Stimulated activated CD4-positive, alpha-beta T cell treated with anti-CD3 and anti-CD28 coated beads, TNF-alpha, amount 100 ng/mL, for 24 hours (primary cell): ENCODE measurements around the gene FAM149B1.
"Not testable (repeated sequence)": the region's sequence is repeated elsewhere in the genome, so short reads cannot be mapped to it uniquely, and the experiment has no call there.

Experiments
- DNase-seq, 3 experiments: peaks; one replicate each; pipeline ENCODE4 v3.0.0-alpha.2; 2020; ENCODE audit warnings: low read depth in 3 of 3

Gene FAM149B1

DNA sequence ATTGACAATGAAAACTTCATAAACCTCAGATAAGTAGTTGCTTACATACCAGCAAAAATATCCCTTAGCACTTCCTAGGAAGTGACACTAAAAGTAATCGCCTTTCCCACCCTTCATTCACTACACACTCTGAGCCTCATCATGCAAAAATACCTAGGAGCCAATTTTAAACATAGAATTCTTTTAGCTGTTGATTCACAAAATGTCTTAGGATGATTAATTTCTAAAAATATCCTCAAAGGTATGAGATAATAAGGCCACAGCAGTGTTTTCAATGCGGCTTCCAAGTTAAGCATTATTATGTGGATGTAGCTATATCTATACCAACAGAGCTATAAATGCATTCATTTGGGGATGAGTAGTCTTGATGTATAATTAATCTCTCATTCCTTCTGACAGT lies 66.0 kb downstream of the FAM149B1 start:
- DNase-seq, result no peak

DNA sequence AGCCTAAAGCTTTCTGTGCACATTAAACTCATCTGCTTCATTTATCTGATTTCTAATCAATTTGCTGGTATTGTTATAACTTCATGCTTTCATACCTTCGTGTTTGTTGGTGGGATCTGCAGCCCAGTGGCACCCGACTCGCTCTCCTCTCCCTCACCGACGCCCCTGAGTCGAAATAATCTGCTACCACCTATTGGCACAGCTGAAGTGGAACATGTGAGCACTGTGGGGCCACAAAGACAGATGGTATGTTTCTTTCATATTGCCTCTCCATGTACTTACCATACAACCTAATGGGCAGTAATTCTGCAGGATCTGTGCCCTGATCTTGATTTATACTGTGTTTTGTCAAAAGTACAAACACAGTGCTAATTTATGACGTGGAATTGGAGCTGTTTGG lies 66.8 kb downstream of the FAM149B1 start:
- no peak for DNase-seq

DNA sequence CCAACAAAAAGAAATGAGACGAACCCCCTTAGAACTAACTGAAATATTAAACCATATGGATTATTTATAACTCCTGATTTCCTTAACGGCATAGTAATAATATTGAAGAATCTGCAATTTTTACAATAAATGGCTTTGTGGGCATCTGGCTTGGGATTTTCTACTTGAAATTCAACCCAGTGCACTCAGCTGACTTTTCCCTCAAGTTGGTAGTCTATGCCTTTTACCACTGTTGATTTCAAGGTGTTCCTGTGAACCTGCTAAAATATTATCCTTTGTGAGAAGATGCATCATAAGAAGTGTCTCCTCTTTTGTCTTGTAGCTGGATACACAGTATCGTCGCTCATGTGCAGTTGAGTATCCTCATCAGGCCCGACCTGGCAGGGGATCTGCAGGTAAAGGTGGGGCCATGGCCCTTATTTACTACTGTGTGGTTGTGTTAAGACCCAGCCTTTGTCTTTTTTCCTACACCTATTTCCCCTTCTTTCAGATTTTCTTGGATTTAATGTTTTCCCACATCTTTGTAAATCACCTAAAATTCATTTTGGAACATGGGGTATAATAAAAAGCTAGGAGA lies 71.2 kb downstream of the FAM149B1 start:
- no peak for DNase-seq

DNA sequence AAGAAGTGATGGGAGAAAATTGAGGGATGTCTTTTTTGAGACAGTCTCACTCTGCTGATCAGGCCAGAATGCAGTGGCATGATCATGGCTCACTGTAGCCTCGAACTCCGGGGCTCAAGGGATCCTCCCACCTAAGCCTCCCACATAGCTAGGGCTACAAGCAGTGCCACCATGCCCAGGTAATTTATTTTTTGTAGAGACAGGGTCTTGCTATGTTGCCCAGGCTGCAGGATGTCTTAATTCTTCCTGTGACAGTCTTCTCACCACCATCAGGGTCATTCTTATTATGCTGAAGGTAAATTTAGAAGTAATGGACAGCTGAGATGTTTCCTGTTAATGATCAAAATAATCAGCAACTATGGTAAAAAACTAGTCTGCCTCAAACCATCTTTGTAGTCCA lies 72.0 kb downstream of the FAM149B1 start:
- no peak for DNase-seq

DNA sequence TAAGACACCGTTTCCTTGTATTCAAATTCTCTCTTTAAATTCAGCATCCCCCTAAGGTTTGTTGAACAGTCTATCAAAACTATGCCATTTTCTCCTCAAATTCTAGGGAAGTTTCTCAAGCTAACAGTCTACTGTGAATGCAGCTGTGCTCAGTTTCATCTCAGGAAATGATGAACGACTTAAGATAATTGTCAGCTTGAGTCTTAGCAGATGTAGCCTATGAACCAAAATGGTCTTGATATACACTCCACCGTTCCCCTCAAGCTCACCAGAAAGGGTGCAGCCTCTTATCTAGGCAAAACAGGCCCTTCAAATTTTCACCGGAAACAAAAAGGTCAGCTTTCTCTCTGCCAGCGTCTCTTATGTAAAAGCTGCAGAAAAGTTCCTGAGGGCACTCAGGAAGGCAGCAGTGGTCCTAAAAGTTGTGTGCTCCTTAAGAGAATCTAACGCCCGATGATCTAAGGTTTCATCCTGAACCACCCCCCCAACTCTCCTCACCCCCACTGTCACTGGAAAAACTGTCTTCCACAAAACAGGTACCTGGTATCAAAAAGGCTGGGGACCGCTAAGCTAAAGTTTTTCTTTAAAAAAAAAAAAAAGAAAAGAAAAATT lies 77.1 kb downstream of the FAM149B1 start:
- DNase-seq, result no peak

DNA sequence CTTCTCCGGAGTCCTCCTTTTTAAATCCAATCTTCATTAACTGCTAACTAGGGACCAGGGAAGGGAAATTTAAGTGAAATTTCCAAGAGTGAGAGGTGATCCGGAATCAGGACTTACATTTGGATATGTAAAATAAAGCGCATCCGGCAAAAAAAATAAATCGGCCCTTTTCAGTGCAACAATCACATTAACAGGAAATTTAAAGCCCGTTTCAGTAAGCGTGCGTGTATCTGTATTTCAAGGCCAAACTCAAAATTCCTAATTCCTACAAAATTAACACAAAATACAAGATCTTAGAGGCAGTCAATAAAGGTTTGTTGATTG lies 78.4 kb downstream of the FAM149B1 start:
- DNase-seq, result no peak

DNA sequence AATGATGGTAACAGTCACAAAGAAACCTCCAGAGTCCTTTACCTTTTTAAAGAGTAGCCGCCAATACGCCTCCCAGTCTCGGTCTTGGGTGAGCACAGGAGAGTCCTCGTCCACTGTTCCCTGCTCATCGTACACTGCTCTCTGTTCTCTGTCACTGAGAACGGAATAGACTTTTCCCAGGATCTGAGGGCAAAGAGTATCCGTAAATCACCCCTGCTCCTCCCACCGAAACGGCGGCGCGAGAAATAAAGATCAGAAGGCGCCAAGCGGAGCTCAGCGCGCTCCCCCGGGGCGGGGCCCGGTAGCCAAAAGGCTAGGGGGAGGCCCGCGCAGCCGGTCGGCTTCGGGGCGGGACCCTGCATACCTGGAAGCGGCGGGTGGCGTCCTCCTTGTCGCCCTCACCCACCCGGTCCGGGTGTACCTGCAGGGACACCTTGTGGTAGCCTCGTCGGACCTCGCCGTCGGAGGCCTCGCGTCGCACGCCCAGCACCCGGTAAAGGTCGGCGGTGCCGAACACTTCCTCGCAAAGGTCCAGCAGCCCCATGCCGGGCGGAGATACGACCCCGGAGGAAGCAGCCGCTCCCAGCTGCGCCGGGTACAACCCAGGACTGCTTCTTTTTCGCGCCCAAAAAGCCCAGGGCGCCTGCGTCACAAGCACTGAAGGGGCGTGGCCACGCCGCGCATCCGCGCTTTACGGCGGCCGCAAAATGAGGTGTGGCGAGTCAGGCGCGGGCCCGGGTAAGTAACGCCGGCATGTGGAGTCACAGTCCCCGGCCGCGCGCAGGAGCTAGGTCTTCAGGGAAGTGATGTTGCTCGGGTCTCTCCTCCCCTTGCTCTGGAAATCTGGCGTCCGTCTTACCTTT lies 79.0 kb downstream of the FAM149B1 start, which contains the start of gene DNAJC9:
DNAJC9 (minus strand) TSS at position 610 of the 863 bp plus-strand sequence; CDS start at position 544, 66 bp downstream.
- DNase-seq, result peak; percentile 97 to 98 (median 97)

DNA sequence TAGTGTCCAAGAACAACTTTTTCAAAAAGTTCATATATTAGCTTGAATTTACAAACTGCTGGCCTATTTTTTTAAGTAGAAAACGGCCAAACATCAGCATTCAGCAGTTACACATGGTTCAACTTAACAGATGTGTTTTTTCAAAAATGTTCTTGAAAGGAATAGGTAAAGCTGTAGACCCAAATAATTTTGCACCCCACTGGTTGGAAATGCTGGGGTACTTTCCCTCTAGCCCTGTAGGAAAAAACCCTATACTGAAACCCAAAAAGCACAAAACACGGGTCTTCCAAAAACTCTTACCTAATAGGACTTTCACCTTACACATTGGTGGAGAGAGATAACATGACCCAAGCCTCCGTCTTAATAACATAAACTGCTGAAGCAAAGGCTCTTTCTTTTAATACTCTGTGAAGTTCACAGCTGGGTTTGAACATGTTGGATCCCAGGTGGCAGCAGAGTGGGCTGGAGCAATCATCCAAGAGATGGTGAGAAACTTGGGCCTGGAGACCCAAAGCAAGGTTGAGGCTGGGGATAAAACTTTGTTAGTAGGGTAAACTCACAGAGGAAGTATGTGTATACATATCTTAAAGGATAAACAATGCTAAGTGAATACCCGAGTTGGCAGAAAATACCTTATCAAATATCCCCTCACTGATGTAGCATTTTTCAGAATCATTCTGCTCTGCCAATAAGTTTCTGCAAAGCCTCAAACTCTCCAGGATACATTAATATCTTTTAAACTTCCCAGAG lies 79.8 kb downstream of the FAM149B1 start:
- no peak for DNase-seq

DNA sequence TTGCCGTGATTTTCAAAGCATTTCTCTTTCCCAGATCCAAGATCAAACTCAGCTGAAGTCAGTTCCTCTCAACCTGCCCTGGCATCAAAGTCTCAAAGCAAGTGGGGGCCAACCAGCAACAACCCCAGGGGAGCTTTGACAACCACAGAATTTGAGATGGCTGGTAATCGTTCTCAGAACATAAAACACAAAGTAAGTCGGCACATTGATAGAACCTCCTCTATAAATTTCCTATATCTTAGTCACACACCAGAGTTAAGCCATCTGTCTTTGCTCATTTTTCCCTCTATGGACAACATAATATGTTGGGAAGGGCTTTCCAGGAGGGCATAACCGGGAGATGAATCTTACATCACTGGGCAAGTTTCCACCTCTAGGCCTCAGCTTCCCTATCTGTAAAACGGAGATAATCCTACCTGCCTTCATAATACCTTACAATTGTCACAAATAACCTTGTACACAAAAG lies 80.4 kb downstream of the FAM149B1 start:
- DNase-seq, result no peak

DNA sequence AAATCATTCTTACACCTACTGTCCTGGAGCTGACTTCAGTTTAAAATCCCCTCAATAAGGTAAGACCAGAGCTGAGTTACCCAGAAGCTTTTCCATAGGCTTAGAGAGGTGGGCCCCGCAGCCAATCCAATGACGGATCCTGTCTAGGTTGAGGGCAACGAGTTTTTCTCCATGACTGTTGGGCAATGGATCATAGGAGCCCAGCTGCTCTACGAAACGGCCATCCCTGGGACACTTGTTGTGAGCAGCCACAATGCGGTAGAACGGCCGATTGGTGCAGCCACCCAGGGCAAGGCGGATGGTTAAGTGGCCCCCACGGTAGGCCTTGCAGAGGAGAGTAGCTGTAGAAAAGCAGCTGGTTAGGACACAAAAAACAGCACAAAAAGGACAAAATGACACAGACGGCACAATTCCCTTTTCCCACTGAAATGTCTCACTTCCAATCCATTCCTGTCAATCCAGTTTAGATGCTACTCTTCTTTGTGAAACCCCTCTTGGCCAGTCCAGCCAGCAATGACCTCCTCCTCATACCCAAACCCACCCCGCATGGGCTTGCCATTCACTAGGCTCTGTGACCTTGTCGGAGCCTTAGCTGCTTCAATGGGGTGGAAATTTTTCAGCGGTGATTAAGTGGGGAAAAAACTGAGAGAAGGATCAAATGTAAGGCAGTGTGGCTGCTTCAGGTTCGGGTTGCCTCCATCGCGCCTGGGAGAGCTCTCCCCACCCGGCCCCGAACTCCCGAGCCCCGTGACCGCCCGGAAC lies 83.9 kb downstream of the FAM149B1 start:
- no peak for DNase-seq

DNA sequence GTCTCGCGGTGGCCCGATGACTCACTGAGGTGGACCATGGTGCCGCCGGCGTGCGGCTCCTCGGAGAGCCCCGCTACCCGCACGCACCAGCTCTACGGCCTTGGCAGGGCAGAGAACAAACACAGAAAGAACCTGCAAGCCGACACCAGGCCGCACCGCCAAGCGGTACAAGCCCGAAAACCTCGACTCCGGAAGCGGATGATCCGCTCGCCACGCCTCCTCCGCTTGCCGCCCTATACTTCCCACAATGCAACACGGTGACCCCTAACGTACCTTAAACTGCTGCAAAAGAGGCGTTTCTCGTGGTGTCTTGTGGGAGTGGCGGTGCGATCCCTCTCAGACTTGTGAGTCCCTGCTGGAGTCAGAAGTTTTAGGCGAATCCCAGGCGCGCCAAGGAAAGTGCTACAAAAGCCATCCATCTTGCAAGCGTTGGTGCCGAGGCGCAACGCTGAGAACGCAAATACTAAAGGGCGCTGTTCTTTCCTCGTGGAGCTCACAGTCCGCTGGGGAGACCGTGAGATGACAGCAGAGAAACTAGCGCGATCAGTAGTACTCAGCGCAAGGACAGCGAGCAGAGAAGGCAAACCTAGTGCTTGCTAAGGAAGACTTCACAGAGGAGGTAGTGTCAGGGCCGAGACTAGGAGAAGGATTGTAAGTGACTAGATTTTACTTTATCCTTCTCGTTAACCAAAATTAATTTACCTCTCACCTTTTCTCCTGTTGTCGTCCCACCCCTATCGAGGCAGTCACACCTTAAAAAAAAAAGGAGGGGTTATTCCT lies 84.7 kb downstream of the FAM149B1 start, which contains the start of gene MRPS16:
MRPS16 (minus strand) TSS at position 200 of the 780 bp plus-strand sequence; CDS start at position 38, 162 bp downstream.
- DNase-seq, result peak; percentile 81 to 91 (median 91)

DNA sequence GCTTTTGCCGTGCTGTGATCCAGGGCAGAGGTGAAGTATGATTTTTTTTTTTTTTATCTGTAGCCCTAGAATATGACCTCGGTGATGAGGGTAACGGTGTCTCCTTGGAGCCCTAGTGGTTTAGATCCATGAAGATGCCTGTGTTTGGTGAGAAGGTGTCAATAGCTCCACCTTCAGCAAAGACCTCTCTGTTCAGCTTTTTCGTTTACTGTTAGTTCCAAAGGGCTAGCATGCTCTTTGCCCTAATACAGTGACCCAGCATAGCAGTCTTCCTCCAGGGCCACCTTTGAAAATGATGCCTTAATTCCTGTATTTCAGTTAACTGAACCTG lies 85.3 kb downstream of the FAM149B1 start:
- DNase-seq, result no peak

DNA sequence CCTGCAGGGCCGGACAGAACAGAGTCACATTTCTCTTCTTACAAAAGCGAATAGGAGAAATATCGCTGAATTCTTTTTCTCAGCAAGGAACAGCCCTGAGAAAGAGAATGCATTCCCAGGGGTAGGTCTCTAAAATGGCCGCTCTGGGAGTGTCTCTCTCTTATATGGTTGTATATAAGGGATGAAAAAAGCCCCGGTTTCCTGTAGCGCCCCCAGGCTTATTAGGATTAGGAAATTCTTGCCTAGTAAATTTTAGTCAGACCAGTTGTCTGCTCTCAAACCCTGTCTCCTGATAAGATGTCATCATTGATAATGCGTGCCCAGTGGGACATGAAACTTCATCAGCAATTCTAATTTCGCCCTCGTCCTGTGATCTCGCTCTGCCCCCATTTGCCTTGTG lies 90.7 kb downstream of the FAM149B1 start:
- not testable (repeated sequence) for DNase-seq

DNA sequence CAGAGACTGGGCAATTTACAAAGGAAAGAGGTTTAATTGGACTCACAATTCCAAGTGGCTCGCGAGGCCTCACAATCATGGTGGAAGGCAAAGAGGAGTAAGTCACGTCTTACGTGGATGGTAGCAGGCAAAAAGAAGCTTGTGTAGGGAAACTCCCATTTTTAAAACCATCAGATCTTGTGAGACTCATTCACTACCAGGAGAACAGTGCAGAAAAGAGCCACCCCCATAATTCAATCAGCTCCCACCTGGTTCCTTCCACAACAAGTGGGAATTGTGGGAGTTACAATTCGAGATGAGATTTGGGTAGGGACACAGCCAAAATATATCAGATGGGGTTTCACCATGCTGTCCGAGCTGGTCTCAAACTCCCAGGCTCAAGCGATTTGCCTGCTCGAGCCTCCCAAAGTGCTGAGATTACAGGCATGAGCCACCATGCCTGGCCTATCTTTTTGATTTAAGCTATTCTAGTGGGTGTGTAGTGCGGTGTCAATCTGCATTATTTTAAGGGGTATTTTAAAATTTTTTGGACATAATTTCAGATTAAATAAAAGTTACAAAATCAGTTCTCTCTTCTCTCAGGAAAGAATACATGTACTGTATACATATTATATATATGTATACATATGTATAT lies 93.6 kb downstream of the FAM149B1 start:
- DNase-seq, result no peak

DNA sequence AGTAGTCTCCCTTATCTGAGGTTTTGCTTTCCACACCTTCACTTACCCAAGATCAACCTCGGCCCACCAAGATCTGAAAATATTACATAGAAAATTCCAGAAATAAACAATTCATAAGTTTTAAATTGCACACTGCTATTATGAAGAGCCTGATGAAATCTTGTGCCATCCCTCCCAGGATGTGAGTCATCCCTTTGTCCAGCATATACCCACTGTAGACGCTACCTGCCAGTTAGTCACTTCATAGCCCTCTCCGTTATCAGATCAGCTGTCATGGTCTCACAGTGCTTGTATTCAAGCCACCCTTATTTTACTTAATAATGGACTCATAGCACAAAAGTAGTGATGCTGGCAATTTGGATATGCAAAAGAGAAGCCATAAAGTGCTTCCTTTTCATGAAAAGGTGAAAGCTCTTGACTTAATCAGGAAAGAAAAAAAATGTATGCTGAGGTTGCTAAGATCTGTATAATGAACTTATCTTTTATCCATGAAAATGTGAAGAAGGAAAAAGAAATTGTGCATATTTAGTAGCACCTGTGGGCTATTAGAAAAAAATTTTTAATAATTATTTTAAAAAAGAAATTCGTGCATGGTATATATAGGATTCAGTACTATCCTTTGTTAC lies 94.3 kb downstream of the FAM149B1 start:
- no peak for DNase-seq

DNA sequence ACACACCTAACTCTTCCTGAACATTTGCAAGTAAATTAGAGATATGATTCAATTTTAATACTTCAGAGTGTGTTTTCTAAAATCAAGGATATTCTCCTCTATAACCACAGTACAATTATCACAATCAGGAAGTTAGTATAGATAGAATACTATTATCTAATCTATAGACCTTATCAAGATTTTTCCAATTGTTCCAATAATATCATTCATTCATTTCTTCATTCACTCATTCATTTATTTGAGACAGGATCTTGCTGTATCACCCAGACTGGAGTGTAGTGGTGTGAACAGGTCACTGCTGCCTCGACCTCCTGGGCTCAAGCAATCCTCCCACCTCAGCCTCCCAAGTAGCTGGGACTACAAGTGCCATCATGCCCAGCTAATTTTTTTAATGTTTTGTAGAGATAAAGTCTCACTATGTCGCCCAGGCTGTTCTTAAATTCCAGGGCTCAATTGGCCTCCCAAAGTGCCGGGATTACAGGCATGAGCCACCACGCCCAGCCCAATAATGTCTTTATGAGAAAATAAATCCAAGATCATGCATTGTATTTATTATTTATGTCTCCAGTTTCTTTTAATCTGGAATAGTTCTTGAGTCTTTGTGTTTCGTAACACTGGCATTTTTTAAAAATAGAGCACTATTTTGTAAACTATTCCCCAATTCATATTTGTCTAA lies 95.1 kb downstream of the FAM149B1 start:
- no peak for DNase-seq

DNA sequence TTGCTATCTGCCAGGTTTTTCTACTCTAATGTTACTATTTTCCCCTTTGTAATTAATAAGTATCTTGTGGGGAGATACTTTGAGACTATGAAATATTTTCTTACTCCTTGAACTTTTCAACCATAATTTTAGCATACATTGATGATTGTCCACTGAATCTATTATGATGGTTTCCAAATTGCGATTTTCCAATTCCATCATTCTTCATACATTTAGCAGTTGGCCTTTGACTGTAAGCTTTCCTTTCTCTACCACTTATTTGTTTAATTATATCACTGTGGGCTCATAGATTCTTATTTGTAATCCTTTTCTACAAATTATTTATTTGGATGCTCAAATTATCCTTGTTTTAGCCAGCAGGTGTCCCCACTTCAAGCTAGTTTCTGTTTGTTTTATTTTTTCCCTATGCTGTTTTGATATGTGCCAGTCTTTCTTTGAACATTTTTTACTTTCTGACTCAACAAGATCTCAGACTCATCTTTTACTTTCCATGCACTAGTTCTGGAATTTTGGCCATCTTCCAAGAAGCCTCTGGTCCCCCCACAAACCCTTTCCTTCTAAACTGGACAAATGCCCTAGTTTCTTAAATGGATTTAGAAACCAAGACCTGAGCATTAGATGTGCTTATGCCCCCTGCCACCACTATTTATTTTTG lies 95.9 kb downstream of the FAM149B1 start:
- DNase-seq, result no peak

DNA sequence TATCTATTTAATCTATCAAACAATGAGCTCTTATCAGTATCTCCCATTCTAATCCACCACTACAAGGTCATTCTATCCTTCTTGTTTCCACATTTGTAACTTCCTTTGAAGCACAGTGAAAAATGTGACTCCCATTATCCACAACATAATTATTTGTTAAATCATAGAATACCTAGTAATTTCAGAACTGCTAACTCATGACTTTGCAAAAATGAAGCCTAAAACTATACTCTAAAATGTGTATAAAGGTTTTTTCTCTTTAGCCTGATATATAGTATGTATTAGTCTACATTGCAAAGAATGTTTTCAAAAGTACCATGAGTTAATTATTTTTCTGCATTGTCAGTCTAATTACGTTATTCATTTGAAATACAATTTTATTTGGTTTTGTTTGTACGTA lies 96.5 kb downstream of the FAM149B1 start:
- no peak for DNase-seq

DNA sequence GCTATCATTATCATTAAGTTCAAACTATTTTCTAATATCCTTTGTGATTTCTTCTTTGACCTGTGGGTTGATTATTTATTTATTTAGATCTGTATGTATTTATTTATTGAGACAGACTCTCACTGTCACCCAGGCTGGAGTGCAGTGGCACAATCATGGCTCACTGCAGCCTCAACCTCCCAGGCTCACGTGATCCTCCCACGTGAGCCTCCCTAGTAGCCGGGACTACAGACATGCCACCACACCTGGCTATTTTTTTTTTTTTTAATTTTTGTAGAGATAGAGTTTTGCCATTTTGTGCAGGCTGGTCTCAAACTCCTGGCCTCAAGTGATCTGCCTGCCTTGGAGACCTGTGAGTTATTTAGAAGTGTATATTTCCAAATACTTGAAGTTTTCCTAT lies 113.2 kb downstream of the FAM149B1 start:
- DNase-seq, result no peak
